K562 (cell line): ENCODE measurements around the gene ACSS2. TPM values are rescaled to one million over a fixed set of nuclear protein-coding genes. Genes with fewer than 3 reads are reported as not detected.
"Not testable (repeated sequence)": the region's sequence is repeated elsewhere in the genome, so short reads cannot be mapped to it uniquely, and the experiment has no call there.

Experiments
- ATAC-seq: fragments of 200-7000 bp; cut with Tn5 transposase; 3 replicates; pipeline ENCODE4 v1.9.1; 2020; ENCODE audit warnings: moderate library complexity
- BruUV-seq: library from RNA; stranded (reverse); fragments of 400-500 nt; replicated peaks from 2 replicates; lab custom pipeline; 2021; lab: Mats Ljungman, UMichigan
- CTCF ChIA-PET: fragments of 300-600 bp; formaldehyde crosslinking; extraction: SDS; loops from one replicate; lab custom pipeline; 2021; ENCODE audit warnings: low intra/inter-chr PET ratio; lab: Yijun Ruan, JAX
- POLR2A ChIA-PET: fragments of 300-600, 350-650 bp; sonication (Branson Sonifier 250); formaldehyde crosslinking; extraction: SDS; loops from one replicate; lab custom pipeline; 2021; ENCODE audit warnings: antibody characterized with exemption, inconsistent platforms; lab: Yijun Ruan, JAX
- DNase-seq, 4 experiments: peaks; one replicate each; pipeline versions ENCODE4 v3.0.0 to v3.0.0-alpha.2; 2011 to 2018; ENCODE audit warnings: low spot score in 3 of 4, mixed read lengths in 3 of 4; ENCODE audit errors: extremely low read depth in 1 of 4
- FAIRE-seq: peaks from 2 replicates; lab custom pipeline; 2011; peaks lifted over from hg19 to GRCh38; lab: Jason Lieb, UNC
- H2AFZ ChIP-seq: 2 replicates; pipeline ENCODE4 v1.6.0; 2011; ENCODE audit warnings: low read depth, low read length, control low read depth, inconsistent platforms
- H3K27ac ChIP-seq: fragments of 200-600 bp; 3 replicates; pipeline ENCODE4 v1.8.0; 2011; ENCODE audit warnings: low read depth, mild to moderate bottlenecking, control low read depth, inconsistent platforms, low read length, moderate library complexity, mixed read lengths; ENCODE audit errors: extremely low read depth
- H3K27me3 ChIP-seq, 2 experiments: fragments of 300-600 bp in 1 of 2; 2 replicates in 1 of 2; 3 replicates in 1 of 2; pipeline versions ENCODE4 v1.6.0 to v1.8.0; 2011; ENCODE audit warnings: inconsistent platforms in 2 of 2, low read length in 2 of 2, mild to moderate bottlenecking in 1 of 2, mixed read lengths in 1 of 2, moderate library complexity in 1 of 2; ENCODE audit not compliant: control insufficient read depth in 2 of 2, insufficient read depth in 2 of 2
- H3K36me3 ChIP-seq: fragments of 300-600 bp; 3 replicates; pipeline ENCODE4 v1.8.0; 2011; ENCODE audit warnings: mild to moderate bottlenecking, low read length, inconsistent platforms; ENCODE audit not compliant: control insufficient read depth, insufficient read depth
- H3K4me1 ChIP-seq, 2 experiments: fragments of 200-600 bp in 1 of 2; replicated peaks in 1 of 2; 2 replicates in 1 of 2; 3 replicates in 1 of 2; pipeline versions ENCODE4 v1.5.1 to v1.8.0; 2011; ENCODE audit warnings: inconsistent platforms in 2 of 2, low read length in 2 of 2, mild to moderate bottlenecking in 1 of 2, mixed read lengths in 1 of 2, moderate library complexity in 1 of 2; ENCODE audit not compliant: control insufficient read depth in 2 of 2, insufficient read depth in 2 of 2
- H3K4me2 ChIP-seq: 2 replicates; pipeline ENCODE4 v1.6.1; 2011; ENCODE audit warnings: low read length, control low read depth, inconsistent platforms, mixed read lengths; ENCODE audit not compliant: insufficient read depth
- H3K4me3 ChIP-seq: fragments of 200-600 bp; sonication (generic), shearing (Covaris generic); 2 replicates; pipeline ENCODE4 v1.5.1; 2016; ENCODE audit warnings: control low read depth, inconsistent platforms
- H3K79me2 ChIP-seq: fragments of 200-600 bp; 3 replicates; pipeline ENCODE4 v1.8.0; 2011; ENCODE audit warnings: low read length, inconsistent platforms; ENCODE audit not compliant: control insufficient read depth, insufficient read depth
- H3K9ac ChIP-seq, 2 experiments: 2 replicates each; pipeline versions ENCODE4 v1.6.0 to v1.6.1; 2011; ENCODE audit warnings: low read depth in 2 of 2, low read length in 2 of 2, control low read depth in 1 of 2, inconsistent platforms in 1 of 2, mild to moderate bottlenecking in 1 of 2, mixed read lengths in 1 of 2; ENCODE audit not compliant: insufficient read depth in 1 of 2
- H3K9me1 ChIP-seq: one replicate; pipeline ENCODE4 v1.6.0; 2011; ENCODE audit warnings: inconsistent platforms, mild to moderate bottlenecking, low read length, moderate library complexity; ENCODE audit not compliant: control insufficient read depth, insufficient read depth
- H3K9me3 ChIP-seq: replicated peaks from 2 replicates; pipeline ENCODE4 v1.5.1; 2011; ENCODE audit warnings: low read depth, low read length, inconsistent platforms; ENCODE audit not compliant: control insufficient read depth, insufficient read depth
- H4K20me1 ChIP-seq: replicated peaks from 2 replicates; pipeline ENCODE4 v1.6.1; 2011; ENCODE audit warnings: low read length, inconsistent platforms, mixed read lengths; ENCODE audit not compliant: control insufficient read depth, insufficient read depth
- CEBPB ChIP-seq: fragments of 450-650 bp; IDR thresholded peaks from 2 replicates; pipeline ENCODE4 v1.6.1; 2016; ENCODE audit warnings: missing genetic modification characterization, missing compliant biosample characterization
- ZBTB33 ChIP-seq: sonication (generic); formaldehyde crosslinking; IDR thresholded peaks from 2 replicates; pipeline ENCODE4 v1.8.1; 2023; ENCODE audit warnings: mild to moderate bottlenecking, missing genetic modification reagents
- ZNF695 ChIP-seq: fragments of 450-650 bp; formaldehyde crosslinking; IDR thresholded peaks from 2 replicates; pipeline ENCODE4 v1.4.0; 2020; ENCODE audit warnings: mild to moderate bottlenecking, moderate library complexity
- WGBS: fragments of 100-300 bp; shearing (Covaris generic); methylation state at CpG from one replicate; pipeline ENCODE4 v1.1.6; 2016; ENCODE audit warnings: low coverage, mixed read lengths; ENCODE audit not compliant: insufficient coverage; ENCODE audit errors: missing lambda C conversion rate; 5-methylcytosine and 5-hydroxymethylcytosine counted together
- in situ Hi-C: fragments of 300-500 bp; cut with MboI; formaldehyde crosslinking; loops from 4 replicates; pipeline ENCODE4 v1.15.0; 2018; ENCODE audit warnings: inconsistent platforms, mixed read lengths
- intact Hi-C: fragments of 100-400 bp; cut with micrococcal nuclease; formaldehyde crosslinking; loops from 2 replicates; pipeline ENCODE4 v1.14.2; 2022
- polyA plus RNA-seq, 8 experiments: library from polyadenylated mRNA; depleted of rRNA in 4 of 8; stranded (reverse) in 5 of 8; unstranded in 3 of 8; fragments of >200 nt; fragmentation: Nextera tagmentation in 2 of 8; fragmentation: Illumina TruSeq in 1 of 8; extraction: Ambion mirVana in 2 of 8; extraction: Trizol in 1 of 8; gene quantifications; 2 replicates each; pipeline versions ENCODE4 v1.2.1 to v1.2.3, GENCODE V29; 2011 to 2014; ENCODE audit warnings: inconsistent platforms in 1 of 8, missing spikeins in 1 of 8
- total RNA-seq, 7 experiments: library from RNA; depleted of rRNA in 6 of 7; stranded (reverse); fragments of >200 nt in 6 of 7; fragmentation: Illumina TruSeq in 2 of 7; extraction: Trizol in 2 of 7; gene quantifications; 2 replicates each; pipeline versions ENCODE4 v1.2.1 to v1.2.3, GENCODE V29; 2011 to 2021; ENCODE audit warnings: low replicate concordance in 1 of 7

The ACSS2 gene
- total and polyA plus RNA-seq, 9 of the 15 experiments (the other 6 are each of a cell fraction or from before 2014, with no cell fraction given) = 21.9 to 246 (median 66.2) TPM

GRCh38 chr20:34880215-34880850 lies 3.9 kb downstream of the ACSS2 start:
- in situ Hi-C loops = no loop called here
- peaks cover 24 to 27% of the 10 kb centered on the region in 2 experiments; a peak in 4 of 5 replicates for H3K4me1 ChIP-seq
- DNase-seq (no peak), FAIRE-seq (no peak), ATAC-seq (no peak)
- WGBS = 81% methylated on average over 6 of the region's 6 CpGs
- H2AFZ ChIP-seq = no peak overlapping the region
- no peak overlapping the region for H3K9ac ChIP-seq
- intact Hi-C loops = no loop called here
- H3K79me2 ChIP-seq = peaks cover 41% of the 10 kb centered on the region
- no peak overlapping the region for H3K4me3 ChIP-seq
- no peaks in the 10 kb centered on the region for H4K20me1 ChIP-seq
- no TSS peak for BruUV-seq
- CTCF ChIA-PET = interaction anchor here (0.6 kb wide), 1 partner anchor 229 kb away, joined by 5 read pairs; no protein-coding TSS in a partner anchor
- H3K9me1 ChIP-seq = no peaks in the 10 kb centered on the region
- H3K27ac ChIP-seq = no peak overlapping the region
- POLR2A ChIA-PET = interaction anchor here (0.6 kb wide), 1 partner anchor 31 kb away, joined by 3 read pairs; no protein-coding TSS in a partner anchor
- no peak overlapping the region for H3K4me2 ChIP-seq
- peaks cover 44% of the 10 kb centered on the region for H3K36me3 ChIP-seq
- no peaks in the 10 kb centered on the region for H3K9me3 ChIP-seq
- H3K27me3 ChIP-seq = no peaks in the 10 kb centered on the region; a peak in 1 of 5 replicates
- no peak for TF ChIP-seq ZNF695 (CRISPR knock-in tag)
- 0 out of 2 replicates have a peak, but pooled peaks have one; percentile 21 for TF ChIP-seq CEBPB

DNA sequence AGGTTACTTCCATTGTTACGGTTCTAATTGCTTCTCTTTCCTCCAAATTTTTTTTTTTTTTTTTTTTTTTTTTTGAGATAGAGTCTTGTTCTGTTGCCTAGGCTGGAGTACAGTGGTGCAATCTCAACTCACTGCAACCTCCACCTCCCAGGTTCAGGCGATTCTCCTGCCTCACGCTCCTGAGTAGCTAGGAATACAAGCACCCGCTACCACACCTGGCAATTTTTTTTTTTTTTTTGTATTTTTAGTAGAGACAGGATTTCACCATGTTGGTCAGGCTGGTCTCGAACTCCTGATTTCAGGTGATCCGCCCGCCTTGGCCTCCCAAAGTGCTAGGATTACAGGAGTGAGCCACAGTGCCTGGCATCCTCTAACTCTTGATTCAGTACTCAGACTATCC lies 4.6 kb downstream of the ACSS2 start:
- FAIRE-seq, H2AFZ ChIP-seq, H3K9me1 ChIP-seq, H3K9ac ChIP-seq, BruUV-seq, DNase-seq, H3K27ac ChIP-seq, CTCF ChIA-PET: not testable (repeated sequence)
- Histone ChIP-seq H3K36me3 (peaks cover 50% of the 10 kb centered on the region), H3K4me1 (peaks cover 20 to 27% of the 10 kb centered on the region in 2 experiments; a peak in 4 of 5 replicates)
- WGBS = 80% methylated on average over 6 of the region's 7 CpGs
- peak; percentile 51 for TF ChIP-seq ZBTB33 (CRISPR knock-in tag)
- TF ChIP-seq, all 486 proteins: peak for 1; not testable (repeated sequence) for 485
- H3K9me3 ChIP-seq, in situ Hi-C loops, H3K4me3 ChIP-seq, H4K20me1 ChIP-seq, intact Hi-C loops, H3K4me2 ChIP-seq, ATAC-seq, H3K27me3 ChIP-seq: not testable (repeated sequence)
- POLR2A ChIA-PET = interaction anchor here (0.6 kb wide), 1 partner anchor 31 kb away, joined by 3 read pairs; no protein-coding TSS in a partner anchor
- H3K79me2 ChIP-seq = peaks cover 42% of the 10 kb centered on the region
